ENCODE measurements around the gene PARP15. TPM values are rescaled to one million over a fixed set of nuclear protein-coding genes. Genes with fewer than 3 reads are reported as not detected.

PARP15 gene
- total and polyA plus RNA-seq, 10 donors: 59.3 to 128 (median 72.8) TPM

- WGBS, 5 donors: 72 to 79% (median 75%) methylated on average over 7 of the region's 7 CpGs
- no peaks in the 10 kb centered on the region for H3K27me3 ChIP-seq (replicated peaks in 1 of 7)
Measured at GRCh38 chr3:122609798-122610559, 32.5 kb downstream of the PARP15 start.

DNA sequence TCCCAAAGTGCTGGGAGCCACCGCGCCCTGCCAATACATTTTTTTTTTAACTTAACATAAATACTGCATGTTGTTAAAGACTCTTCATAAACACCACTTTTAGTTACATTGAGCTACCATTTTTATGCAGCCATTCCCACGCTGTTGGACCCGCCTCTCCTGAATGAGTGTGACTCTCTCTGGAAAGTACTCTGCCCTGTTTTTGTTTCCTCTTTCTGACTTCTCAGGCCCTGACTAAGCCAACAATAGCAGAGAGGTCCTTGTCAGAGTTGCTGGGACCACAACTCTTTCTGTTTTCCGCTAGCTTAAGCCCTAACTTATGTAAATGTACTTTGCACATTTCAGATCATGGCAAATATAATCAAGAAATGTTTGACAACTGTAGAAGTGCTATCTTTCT, 35.2 kb downstream of the PARP15 start:
- Histone ChIP-seq H3K27ac (peak overlapping the region in 3 of 8 donors; percentile 11 to 21 (median 13)), H3K9me3 (no peaks in the 10 kb centered on the region), H3K4me1 (peaks cover 0 to 35% (median 14%) of the 10 kb centered on the region in 6 donors), H3K36me3 (peaks cover 0 to 79% (median 17%) of the 10 kb centered on the region in 6 donors), H3K4me3 (no peak overlapping the region), H3K27me3 (replicated peaks in 1 of 7) (no peaks in the 10 kb centered on the region)
- TF ChIP-seq, protein P1, sequence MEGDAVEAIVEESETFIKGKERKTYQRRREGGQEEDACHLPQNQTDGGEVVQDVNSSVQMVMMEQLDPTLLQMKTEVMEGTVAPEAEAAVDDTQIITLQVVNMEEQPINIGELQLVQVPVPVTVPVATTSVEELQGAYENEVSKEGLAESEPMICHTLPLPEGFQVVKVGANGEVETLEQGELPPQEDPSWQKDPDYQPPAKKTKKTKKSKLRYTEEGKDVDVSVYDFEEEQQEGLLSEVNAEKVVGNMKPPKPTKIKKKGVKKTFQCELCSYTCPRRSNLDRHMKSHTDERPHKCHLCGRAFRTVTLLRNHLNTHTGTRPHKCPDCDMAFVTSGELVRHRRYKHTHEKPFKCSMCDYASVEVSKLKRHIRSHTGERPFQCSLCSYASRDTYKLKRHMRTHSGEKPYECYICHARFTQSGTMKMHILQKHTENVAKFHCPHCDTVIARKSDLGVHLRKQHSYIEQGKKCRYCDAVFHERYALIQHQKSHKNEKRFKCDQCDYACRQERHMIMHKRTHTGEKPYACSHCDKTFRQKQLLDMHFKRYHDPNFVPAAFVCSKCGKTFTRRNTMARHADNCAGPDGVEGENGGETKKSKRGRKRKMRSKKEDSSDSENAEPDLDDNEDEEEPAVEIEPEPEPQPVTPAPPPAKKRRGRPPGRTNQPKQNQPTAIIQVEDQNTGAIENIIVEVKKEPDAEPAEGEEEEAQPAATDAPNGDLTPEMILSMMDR (IDR thresholded peaks at IDR 0.05 in 8 of 11, conservative IDR thresholded peaks at IDR 0.05 in 3 of 11): no peak
- TF ChIP-seq POLR2AphosphoS5 (IDR thresholded peaks at IDR 0.05): no peak
- TF ChIP-seq POLR2A (IDR thresholded peaks at IDR 0.05): no peak
- no peak for DNase-seq
- WGBS, 5 donors: 84 to 93% (median 91%) methylated on average over 5 of the region's 5 CpGs
- intact Hi-C loops (cut with DNase I; ENCODE audit: low total_unique reads): no loop called here

More at GRCh38 chr3:122609798-122610559, 32.5 kb downstream of the PARP15 start:
- intact Hi-C loops (cut with DNase I; ENCODE audit: low total_unique reads): no loop called here
- Histone ChIP-seq H3K4me1 (peaks cover 0 to 22% (median 7%) of the 10 kb centered on the region in 6 donors), H3K4me3 (no peak overlapping the region), H3K36me3 (peaks cover 0 to 66% (median 14%) of the 10 kb centered on the region in 6 donors), H3K9me3 (no peaks in the 10 kb centered on the region), H3K27ac (peak overlapping the region in 5 of 8 donors; percentile 11 to 55 (median 46))
- no peak for DNase-seq
- TF ChIP-seq POLR2A (IDR thresholded peaks at IDR 0.05): no peak
- no peak for TF ChIP-seq POLR2AphosphoS5 (IDR thresholded peaks at IDR 0.05)
- TF ChIP-seq, protein P1 (IDR thresholded peaks at IDR 0.05 in 8 of 11, conservative IDR thresholded peaks at IDR 0.05 in 3 of 11): no peak

GRCh38 chr3:122615303-122615702, 37.9 kb downstream of the PARP15 start:
- H3K4me3 ChIP-seq: no peak overlapping the region
- no peaks in the 10 kb centered on the region for H3K9me3 ChIP-seq
- WGBS, 5 donors: 71 to 83% (median 76%) methylated on average over 3 of the region's 3 CpGs
- DNase-seq: no peak
- no peak overlapping the region for H3K27ac ChIP-seq
- TF ChIP-seq POLR2AphosphoS5 (IDR thresholded peaks at IDR 0.05): no peak
- TF ChIP-seq POLR2A (IDR thresholded peaks at IDR 0.05): no peak
- TF ChIP-seq, protein P1 (IDR thresholded peaks at IDR 0.05 in 8 of 11, conservative IDR thresholded peaks at IDR 0.05 in 3 of 11): no peak
- H3K4me1 ChIP-seq: peaks cover 0 to 44% (median 15%) of the 10 kb centered on the region in 6 donors
- intact Hi-C loops (cut with DNase I; ENCODE audit: low total_unique reads): no loop called here
- H3K27me3 ChIP-seq (replicated peaks in 1 of 7): no peaks in the 10 kb centered on the region
- peaks cover 0 to 91% (median 17%) of the 10 kb centered on the region in 6 donors for H3K36me3 ChIP-seq

DNA sequence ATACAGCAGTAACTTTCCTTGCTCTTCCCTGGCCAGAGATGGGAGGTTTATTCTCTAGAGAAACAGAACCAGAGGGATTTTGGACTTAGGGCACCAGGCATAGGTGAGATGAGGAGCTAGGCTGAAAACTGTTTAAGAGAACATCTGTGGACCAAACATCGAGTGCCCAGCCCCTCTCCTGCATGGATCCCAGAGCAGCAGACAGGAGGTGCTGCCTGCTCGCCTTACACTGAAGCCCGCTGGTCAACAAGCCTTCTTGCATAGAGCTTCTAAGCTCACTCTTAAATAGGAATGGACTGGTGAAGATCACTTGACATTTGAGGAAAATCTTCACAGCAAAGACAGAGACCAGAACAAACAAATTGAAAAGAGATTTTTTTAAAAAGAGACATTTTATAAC, 41.2 kb downstream of the PARP15 start:
- peak overlapping the region in 1 of 8 donors; percentile 39 for H3K27ac ChIP-seq
- intact Hi-C loops (cut with DNase I; ENCODE audit: low total_unique reads): no loop called here
- 77 to 92% (median 87%) methylated on average over 3 of the region's 3 CpGs for WGBS, 5 donors
- no peaks in the 10 kb centered on the region for H3K27me3 ChIP-seq (replicated peaks in 1 of 7)
- H3K4me1 ChIP-seq: peaks cover 0 to 63% (median 25%) of the 10 kb centered on the region in 6 donors
- no peak for DNase-seq
- no peaks in the 10 kb centered on the region for H3K9me3 ChIP-seq
- peaks cover 0 to 89% (median 4%) of the 10 kb centered on the region in 6 donors for H3K36me3 ChIP-seq
- TF ChIP-seq POLR2A (IDR thresholded peaks at IDR 0.05) (no peak), POLR2AphosphoS5 (IDR thresholded peaks at IDR 0.05) (no peak)
- TF ChIP-seq, protein P1 (IDR thresholded peaks at IDR 0.05 in 8 of 11, conservative IDR thresholded peaks at IDR 0.05 in 3 of 11): no peak
- H3K4me3 ChIP-seq: no peak overlapping the region
